Mesenchymal stem cell (in vitro differentiated cells and primary cell): ENCODE measurements around the gene GTF2IRD1.
"Not testable (repeated sequence)": the region's sequence is repeated elsewhere in the genome, so short reads cannot be mapped to it uniquely, and the experiment has no call there.

Source experiments
- DNase-seq: peaks from one replicate; pipeline ENCODE4 v3.0.0-alpha.2; 2013
- H2AFZ ChIP-seq: one replicate; pipeline ENCODE4 v1.6.1; 2013; ENCODE audit warnings: low read depth, mild to moderate bottlenecking, control low read depth, inconsistent platforms, low read length, moderate library complexity
- H2AK5ac ChIP-seq: 2 replicates; pipeline ENCODE4 v1.6.1; 2013; ENCODE audit warnings: low read length, moderate library complexity, mild to moderate bottlenecking, inconsistent platforms; ENCODE audit not compliant: severe bottlenecking
- H2BK120ac ChIP-seq: one replicate; pipeline ENCODE4 v1.6.1; 2013; ENCODE audit warnings: low read depth, mild to moderate bottlenecking, inconsistent platforms, low read length, moderate library complexity
- H2BK12ac ChIP-seq, 2 experiments: one replicate each; pipeline ENCODE4 v1.6.1; 2013; ENCODE audit warnings: inconsistent platforms in 2 of 2, low read length in 2 of 2, mild to moderate bottlenecking in 2 of 2, moderate library complexity in 2 of 2, control low read depth in 1 of 2
- H2BK15ac ChIP-seq: one replicate; pipeline ENCODE4 v1.6.1; 2013; ENCODE audit warnings: mild to moderate bottlenecking, low read depth, inconsistent platforms; ENCODE audit not compliant: poor library complexity, severe bottlenecking
- H2BK5ac ChIP-seq: 2 replicates; pipeline ENCODE4 v1.6.1; 2013; ENCODE audit warnings: low read depth, mild to moderate bottlenecking, low read length, control low read depth, inconsistent platforms; ENCODE audit not compliant: poor library complexity, severe bottlenecking
- H3K14ac ChIP-seq, 2 experiments: one replicate each; pipeline ENCODE4 v1.6.1; 2013; ENCODE audit warnings: inconsistent platforms in 2 of 2, low read length in 2 of 2, control low read depth in 1 of 2, mild to moderate bottlenecking in 1 of 2, moderate library complexity in 1 of 2
- H3K18ac ChIP-seq, 2 experiments: one replicate each; pipeline ENCODE4 v1.6.1; 2013; ENCODE audit warnings: inconsistent platforms in 2 of 2, low read length in 2 of 2, control low read depth in 1 of 2, low read depth in 1 of 2, mild to moderate bottlenecking in 1 of 2
- H3K23ac ChIP-seq, 2 experiments: one replicate each; pipeline ENCODE4 v1.6.1; 2013; ENCODE audit warnings: inconsistent platforms in 2 of 2, low read length in 2 of 2, mild to moderate bottlenecking in 2 of 2, moderate library complexity in 2 of 2, control low read depth in 1 of 2
- H3K27ac ChIP-seq: 2 replicates; pipeline ENCODE4 v1.5.1; 2013; ENCODE audit warnings: mild to moderate bottlenecking, moderate library complexity, low read length, control low read depth, inconsistent platforms; ENCODE audit not compliant: poor library complexity, severe bottlenecking
- H3K27me3 ChIP-seq, 2 experiments: 2 replicates each; pipeline versions ENCODE4 v1.6.1 to v1.7.0; 2013; ENCODE audit warnings: low read length in 2 of 2, mild to moderate bottlenecking in 2 of 2, moderate library complexity in 2 of 2, control low read depth in 1 of 2, inconsistent platforms in 1 of 2; ENCODE audit not compliant: control insufficient read depth in 1 of 2, insufficient read depth in 1 of 2
- H3K36me3 ChIP-seq, 2 experiments: 2 replicates each; pipeline versions ENCODE4 v1.6.1 to v1.7.0; 2013; ENCODE audit warnings: low read length in 2 of 2, control low read depth in 1 of 2, inconsistent platforms in 1 of 2, low read depth in 1 of 2, mild to moderate bottlenecking in 1 of 2; ENCODE audit not compliant: insufficient read depth in 2 of 2, control insufficient read depth in 1 of 2
- H3K4ac ChIP-seq, 2 experiments: one replicate each; pipeline ENCODE4 v1.6.1; 2013; ENCODE audit warnings: inconsistent platforms in 2 of 2, low read length in 2 of 2, mild to moderate bottlenecking in 2 of 2, moderate library complexity in 2 of 2, control low read depth in 1 of 2, low read depth in 1 of 2
- H3K4me1 ChIP-seq: 2 replicates; pipeline ENCODE4 v1.6.1; 2013; ENCODE audit warnings: low read depth, low read length, control low read depth; ENCODE audit not compliant: control insufficient read depth, insufficient read depth
- H3K4me2 ChIP-seq: 2 replicates; pipeline ENCODE4 v1.6.1; 2013; ENCODE audit warnings: low read length, mild to moderate bottlenecking, inconsistent platforms; ENCODE audit not compliant: poor library complexity, severe bottlenecking
- H3K4me3 ChIP-seq, 2 experiments: 2 replicates each; pipeline versions ENCODE4 v1.5.1 to v1.7.0; 2013; ENCODE audit warnings: low read length in 2 of 2, mild to moderate bottlenecking in 2 of 2, control low read depth in 1 of 2, low read depth in 1 of 2; ENCODE audit not compliant: insufficient read depth in 1 of 2
- H3K79me1 ChIP-seq: replicated peaks from 2 replicates; pipeline ENCODE4 v1.6.1; 2013; ENCODE audit warnings: mild to moderate bottlenecking, control low read depth, low read length, inconsistent platforms; ENCODE audit not compliant: poor library complexity, severe bottlenecking
- H3K9ac ChIP-seq: 2 replicates; pipeline ENCODE4 v1.7.0; 2013; ENCODE audit warnings: mild to moderate bottlenecking, low read length, moderate library complexity
- H3K9me3 ChIP-seq: 2 replicates; pipeline ENCODE4 v1.7.0; 2013; ENCODE audit warnings: mild to moderate bottlenecking, low read length; ENCODE audit not compliant: control insufficient read depth
- H4K8ac ChIP-seq: one replicate; pipeline ENCODE4 v1.6.1; 2013; ENCODE audit warnings: inconsistent platforms, mild to moderate bottlenecking, low read length, moderate library complexity
- H4K91ac ChIP-seq: one replicate; pipeline ENCODE4 v1.6.1; 2013; ENCODE audit warnings: mild to moderate bottlenecking, low read length, inconsistent platforms
- WGBS: methylation state at CpG from one replicate; pipeline ENCODE4 v1.1.7; 2013; ENCODE audit warnings: mixed read lengths; 5-methylcytosine and 5-hydroxymethylcytosine counted together

The GTF2IRD1 gene

DNA sequence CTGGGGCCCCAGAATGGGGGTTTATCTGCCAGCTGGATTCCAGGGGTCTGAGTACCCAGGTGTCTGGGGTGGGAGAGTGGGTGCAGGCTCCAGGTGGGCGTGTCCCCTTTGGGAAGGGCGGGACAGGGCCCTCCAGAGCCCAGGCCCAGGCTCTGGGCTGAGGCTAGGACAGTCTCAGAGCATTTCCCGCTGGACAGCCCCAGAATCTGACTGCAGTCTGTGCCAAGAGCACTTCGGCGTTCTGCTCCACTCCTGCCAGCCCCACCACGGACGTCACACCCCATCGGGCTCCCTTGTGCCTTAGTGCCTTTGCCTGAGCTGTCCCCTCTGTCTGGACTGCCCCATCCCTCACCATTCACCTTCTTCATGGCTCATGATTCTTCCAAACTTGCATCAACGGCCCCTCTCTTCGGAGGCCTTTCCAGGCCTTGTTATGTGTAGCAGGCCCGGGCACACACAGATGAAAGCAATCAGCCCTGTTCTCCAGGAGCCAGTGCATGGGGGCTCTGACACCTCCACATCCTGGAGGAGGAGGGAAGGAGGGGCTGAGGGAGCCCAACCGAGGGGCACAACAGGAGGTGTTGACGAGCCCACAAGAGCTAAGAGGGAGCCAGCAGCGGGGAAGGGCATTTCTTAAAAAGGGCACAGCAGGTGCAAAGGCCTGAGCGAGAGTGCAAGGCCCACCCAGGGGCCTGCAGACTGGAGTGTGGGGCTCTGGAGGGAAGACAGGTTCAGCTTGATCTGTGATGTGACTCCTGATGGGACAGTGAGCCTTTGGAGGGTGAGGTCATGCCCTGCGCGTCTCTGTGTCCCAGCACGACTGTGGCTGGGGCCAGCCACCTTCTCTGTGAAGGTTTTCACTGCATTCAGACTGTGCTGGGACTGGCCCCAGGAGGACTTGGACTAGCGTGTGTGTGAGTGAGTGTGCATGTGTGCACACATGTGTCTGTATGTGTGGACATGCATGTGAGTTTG is 41.7 kb downstream of the GTF2IRD1 start:
- Histone ChIP-seq H3K18ac (no peak overlapping the region), H4K8ac (peak overlapping the region; percentile 19), H3K9ac (no peak overlapping the region), H3K4me2 (no peak overlapping the region), H2BK12ac (no peak overlapping the region), H3K79me1 (peaks cover 47% of the 10 kb centered on the region), H2AFZ (no peak overlapping the region), H2BK120ac (no peak overlapping the region), H3K14ac (peak overlapping the region in 1 of 2 experiments; percentile 30), H3K9me3 (no peaks in the 10 kb centered on the region), H2BK15ac (no peak overlapping the region), H3K4me1 (peaks cover 13% of the 10 kb centered on the region), H3K4ac (no peak overlapping the region), H4K91ac (no peak overlapping the region), H3K27ac (no peak overlapping the region), H3K27me3 (no peaks in the 10 kb centered on the region), H2BK5ac (no peak overlapping the region), H2AK5ac (no peak overlapping the region), H3K4me3 (no peak overlapping the region), H3K23ac (no peak overlapping the region), H3K36me3 (peaks cover 0 to 33% of the 10 kb centered on the region in 2 experiments)
- WGBS, result 88% methylated on average over 19 of the region's 19 CpGs
- no peak for DNase-seq

DNA sequence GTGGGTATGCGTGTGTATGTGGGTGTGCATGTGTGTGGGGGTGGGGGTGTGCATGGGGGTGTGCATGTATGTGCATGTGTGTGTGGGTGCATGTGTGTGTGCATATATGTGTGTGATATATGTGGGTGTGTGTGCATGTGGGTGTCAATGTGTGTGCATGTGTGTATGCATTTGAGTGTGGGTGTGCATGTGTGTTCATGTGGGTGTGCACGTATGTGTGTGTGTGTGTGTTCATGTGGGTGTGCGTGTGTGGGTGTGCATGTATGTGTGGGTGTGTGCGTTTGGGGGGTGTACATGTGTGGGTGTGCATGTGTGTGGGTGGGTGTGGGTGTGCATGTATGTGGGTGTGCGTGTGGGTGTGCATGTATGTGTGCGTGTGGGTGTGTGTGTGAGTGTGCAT is 42.6 kb downstream of the GTF2IRD1 start:
- H3K18ac ChIP-seq, result no peak overlapping the region
- no peak overlapping the region for H2BK120ac ChIP-seq
- peak overlapping the region; percentile 1 for H4K91ac ChIP-seq
- no peak overlapping the region for H2BK5ac ChIP-seq
- no peak overlapping the region for H3K27ac ChIP-seq
- H2AK5ac ChIP-seq, result no peak overlapping the region
- no peak for DNase-seq
- H2AFZ ChIP-seq, result no peak overlapping the region
- over 99% methylated on average over 4 of the region's 6 CpGs for WGBS
- peak overlapping the region in 1 of 2 experiments; percentile 30 for H3K14ac ChIP-seq
- no peak overlapping the region for H3K4me2 ChIP-seq
- H2BK15ac ChIP-seq, result no peak overlapping the region
- no peak overlapping the region for H3K23ac ChIP-seq
- no peak overlapping the region for H3K4ac ChIP-seq
- no peaks in the 10 kb centered on the region for H3K27me3 ChIP-seq
- H3K4me3 ChIP-seq, result no peak overlapping the region
- H2BK12ac ChIP-seq, result no peak overlapping the region
- no peak overlapping the region for H3K9ac ChIP-seq
- H3K4me1 ChIP-seq, result peaks cover 13% of the 10 kb centered on the region
- peaks cover 50% of the 10 kb centered on the region for H3K79me1 ChIP-seq
- H4K8ac ChIP-seq, result no peak overlapping the region
- H3K9me3 ChIP-seq, result no peaks in the 10 kb centered on the region
- peaks cover 0 to 29% of the 10 kb centered on the region in 2 experiments for H3K36me3 ChIP-seq

DNA sequence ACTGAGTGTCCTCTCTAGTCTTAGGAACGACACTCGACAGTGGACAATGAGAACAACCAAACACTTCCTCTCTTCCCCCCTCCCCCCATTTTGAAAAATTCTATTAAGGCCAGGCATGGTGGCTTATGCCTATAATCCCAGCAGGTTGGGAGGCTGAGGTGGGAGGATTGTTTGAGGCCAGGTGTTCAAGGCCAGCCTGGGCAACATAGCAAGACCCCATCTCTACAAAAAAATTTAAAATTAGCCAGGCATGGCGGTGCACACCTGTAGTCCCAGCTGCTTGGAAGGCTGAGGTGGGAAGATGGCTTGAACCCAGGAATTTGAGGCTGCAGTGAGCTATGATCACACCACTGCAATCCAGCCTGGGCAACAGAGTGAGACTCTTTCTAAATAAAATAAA is 43.1 kb downstream of the GTF2IRD1 start:
- H4K8ac ChIP-seq, H4K91ac ChIP-seq, H2AK5ac ChIP-seq, H3K18ac ChIP-seq, H3K14ac ChIP-seq, H3K9me3 ChIP-seq, H3K4me2 ChIP-seq, H3K9ac ChIP-seq, H3K27ac ChIP-seq, H2BK5ac ChIP-seq, H3K4me3 ChIP-seq, H3K4ac ChIP-seq, H3K27me3 ChIP-seq, H2BK12ac ChIP-seq, DNase-seq, H2BK120ac ChIP-seq, H2AFZ ChIP-seq, H3K23ac ChIP-seq, H2BK15ac ChIP-seq: not testable (repeated sequence)
- peaks cover 0 to 29% of the 10 kb centered on the region in 2 experiments for H3K36me3 ChIP-seq
- peaks cover 53% of the 10 kb centered on the region for H3K79me1 ChIP-seq
- H3K4me1 ChIP-seq, result peaks cover 13% of the 10 kb centered on the region
- WGBS, result 100% methylated on average over 1 of the region's 3 CpGs

DNA sequence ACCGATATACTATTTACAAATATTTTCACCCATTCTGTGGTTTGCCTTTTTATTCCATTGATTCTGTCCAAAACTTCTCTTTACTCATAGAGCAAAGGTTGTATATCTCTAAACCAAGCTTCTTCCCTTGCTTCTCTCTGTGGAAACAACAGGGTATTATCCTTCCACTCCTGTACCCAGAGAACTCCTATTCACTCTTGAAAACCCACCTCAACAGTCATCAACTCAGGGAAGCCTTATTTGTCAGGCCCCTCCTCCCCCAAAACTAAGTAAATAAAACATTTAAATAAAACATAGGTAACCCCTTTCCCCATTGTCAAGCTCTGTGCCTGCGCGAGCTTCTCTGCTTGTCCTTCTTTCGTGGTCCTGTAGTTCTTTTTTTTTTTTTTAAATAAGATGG is 44.6 kb downstream of the GTF2IRD1 start:
- H3K4me3 ChIP-seq, result no peak overlapping the region
- H3K9ac ChIP-seq, result no peak overlapping the region
- no peak overlapping the region for H3K4ac ChIP-seq
- no peak overlapping the region for H4K91ac ChIP-seq
- no peaks in the 10 kb centered on the region for H3K9me3 ChIP-seq
- H3K4me2 ChIP-seq, result no peak overlapping the region
- no peak overlapping the region for H2BK12ac ChIP-seq
- H3K79me1 ChIP-seq, result peaks cover 58% of the 10 kb centered on the region
- H2BK15ac ChIP-seq, result no peak overlapping the region
- H3K4me1 ChIP-seq, result peaks cover 13% of the 10 kb centered on the region
- H2BK120ac ChIP-seq, result no peak overlapping the region
- no peak overlapping the region for H3K23ac ChIP-seq
- H3K14ac ChIP-seq, result no peak overlapping the region
- no peak overlapping the region for H2AK5ac ChIP-seq
- WGBS, result 97% methylated on average over 4 of the region's 4 CpGs
- no peak overlapping the region for H3K18ac ChIP-seq
- no peak for DNase-seq
- no peaks in the 10 kb centered on the region for H3K27me3 ChIP-seq
- H3K36me3 ChIP-seq, result peaks cover 0 to 27% of the 10 kb centered on the region in 2 experiments
- H2AFZ ChIP-seq, result no peak overlapping the region
- H2BK5ac ChIP-seq, result no peak overlapping the region
- H4K8ac ChIP-seq, result no peak overlapping the region
- no peak overlapping the region for H3K27ac ChIP-seq
